Activated naive CD8-positive, alpha-beta T cell treated with anti-CD3 and anti-CD28 coated beads for 36 hours (primary cell): ENCODE data around the gene KRT5. TPM values are rescaled to one million over a fixed set of nuclear protein-coding genes. Genes with fewer than 3 reads are reported as not detected.
"Not testable (repeated sequence)": the region's sequence is repeated elsewhere in the genome, so short reads cannot be mapped to it uniquely, and the experiment has no call there.

Experiments
- DNase-seq: peaks from one replicate; pipeline ENCODE4 v3.0.0; 2021
- H3K27ac Mint-ChIP-seq: one replicate; pipeline ENCODE4 v1.8.0; 2022; ENCODE audit warnings: mild to moderate bottlenecking, moderate library complexity, mixed read lengths
- H3K27me3 Mint-ChIP-seq: one replicate; pipeline ENCODE4 v1.8.0; 2022; ENCODE audit warnings: mild to moderate bottlenecking, mixed read lengths
- H3K36me3 Mint-ChIP-seq: one replicate; pipeline ENCODE4 v1.8.0; 2021; ENCODE audit warnings: mild to moderate bottlenecking, mixed read lengths
- H3K4me1 Mint-ChIP-seq: one replicate; pipeline ENCODE4 v1.8.0; 2021; ENCODE audit warnings: mixed read lengths
- H3K4me3 Mint-ChIP-seq: one replicate; pipeline ENCODE4 v1.8.0; 2022; ENCODE audit warnings: mild to moderate bottlenecking, moderate library complexity, mixed read lengths
- H3K9me3 Mint-ChIP-seq: one replicate; pipeline ENCODE4 v1.8.0; 2022; ENCODE audit warnings: mixed read lengths
- total RNA-seq, 2 experiments: library from RNA; stranded (reverse); gene quantifications; one replicate each; pipeline ENCODE4 v1.2.3, GENCODE V29; 2021

Gene KRT5
- total RNA-seq, 2 experiments from 2014 or later: not detected

- no peak overlapping the region for H3K27ac Mint-ChIP-seq
- no peaks in the 10 kb centered on the region for H3K9me3 Mint-ChIP-seq
- peaks cover 3% of the 10 kb centered on the region for H3K27me3 Mint-ChIP-seq
- H3K36me3 Mint-ChIP-seq: no peaks in the 10 kb centered on the region
- H3K4me3 Mint-ChIP-seq: no peak overlapping the region
- no peaks in the 10 kb centered on the region for H3K4me1 Mint-ChIP-seq
- no peak for DNase-seq
Measured at GRCh38 chr12:52497975-52498374, 22.2 kb downstream of the KRT5 start.

DNA sequence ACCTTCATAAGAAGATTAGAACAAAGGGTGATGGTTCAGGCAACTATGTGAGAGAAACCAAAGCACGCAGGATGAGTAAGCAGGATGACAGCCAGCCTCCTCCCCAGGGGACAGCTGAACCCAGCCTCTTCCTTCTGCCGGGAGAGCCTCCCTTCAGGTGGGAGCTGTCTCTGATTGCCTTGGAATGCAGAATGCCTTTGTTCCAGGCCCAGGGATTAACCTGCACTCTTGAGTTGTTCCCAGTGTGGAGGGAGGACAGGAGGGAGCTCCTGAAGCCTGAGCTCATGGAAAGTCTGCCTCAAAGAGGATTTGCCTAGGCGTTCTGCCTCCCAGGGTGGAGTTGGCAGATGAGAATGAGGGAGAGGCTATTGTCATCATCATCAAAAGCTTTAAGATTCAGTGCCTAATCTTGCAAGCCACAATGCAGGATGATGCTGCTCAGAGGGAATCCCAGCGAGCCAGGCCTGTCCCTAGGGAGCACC lies 23.6 kb downstream of the KRT5 start:
- Mint-ChIP-seq H3K4me1 (no peaks in the 10 kb centered on the region), H3K9me3 (no peaks in the 10 kb centered on the region), H3K27me3 (peaks cover 3% of the 10 kb centered on the region), H3K36me3 (no peaks in the 10 kb centered on the region), H3K27ac (no peak overlapping the region), H3K4me3 (no peak overlapping the region)
- DNase-seq: no peak

DNA sequence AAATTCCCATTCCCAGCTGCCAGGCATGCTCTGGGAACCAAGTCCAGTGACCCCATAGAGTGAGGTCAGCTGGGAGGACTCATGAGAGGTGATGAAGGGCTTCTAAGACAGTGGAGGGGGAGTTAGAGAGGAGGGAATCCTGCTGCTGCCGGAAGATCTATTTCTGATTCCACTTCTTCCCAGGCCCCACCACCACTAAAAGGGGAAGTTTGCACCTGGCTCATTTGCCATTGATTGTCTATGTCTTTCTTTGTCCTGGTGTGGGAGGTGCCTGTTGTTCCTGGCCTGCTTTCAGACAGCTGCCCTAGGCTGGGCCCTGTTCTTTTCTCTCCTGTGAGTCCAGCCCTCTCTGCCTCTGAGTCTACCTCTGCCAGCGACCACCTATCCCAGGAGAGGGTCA lies 24.1 kb downstream of the KRT5 start:
- Mint-ChIP-seq H3K4me3 (no peak overlapping the region), H3K27ac (no peak overlapping the region), H3K27me3 (peaks cover 6% of the 10 kb centered on the region), H3K4me1 (no peaks in the 10 kb centered on the region), H3K36me3 (no peaks in the 10 kb centered on the region), H3K9me3 (no peaks in the 10 kb centered on the region)
- DNase-seq: no peak

DNA sequence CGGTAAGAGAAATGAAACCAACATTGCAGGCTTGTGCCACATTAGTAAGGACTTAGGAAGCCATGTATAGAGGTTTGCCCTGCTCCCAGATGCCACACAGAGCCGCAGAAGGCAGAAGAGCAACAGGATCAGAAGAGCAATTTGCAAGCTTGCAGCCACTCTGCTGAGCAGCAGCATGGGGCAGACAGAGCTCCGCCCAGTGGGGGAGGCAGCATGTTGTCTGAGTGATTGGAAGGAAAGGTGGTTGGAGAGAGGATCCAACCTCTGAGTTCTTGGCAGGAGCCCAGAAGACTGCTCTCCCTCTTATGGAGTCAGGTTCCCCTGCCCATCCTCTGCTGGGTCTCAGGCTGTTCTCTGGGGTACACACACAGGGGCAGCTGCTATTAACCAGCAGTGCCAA lies 24.8 kb downstream of the KRT5 start:
- Mint-ChIP-seq H3K36me3 (no peaks in the 10 kb centered on the region), H3K27ac (no peak overlapping the region)

DNA sequence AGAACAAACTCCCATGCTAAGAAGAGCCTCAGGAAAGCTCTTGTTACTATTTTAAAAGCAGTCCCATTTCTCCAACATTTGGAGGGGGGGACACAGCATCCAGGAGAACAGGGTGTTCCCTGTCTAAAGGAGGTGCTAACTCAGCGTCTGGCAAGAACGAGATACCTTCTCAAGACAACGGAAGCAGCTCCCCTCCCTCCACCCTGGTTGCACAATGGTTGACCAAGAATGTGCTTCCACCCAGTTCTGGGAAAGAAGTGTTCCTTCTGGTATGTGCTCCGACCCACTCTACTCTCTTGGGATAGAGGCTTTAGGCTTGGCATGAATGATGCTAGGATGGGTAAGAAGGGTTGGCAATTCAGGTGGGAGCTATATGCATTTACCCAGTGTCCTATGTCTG lies 25.7 kb downstream of the KRT5 start:
- Mint-ChIP-seq H3K4me1 (no peaks in the 10 kb centered on the region), H3K27ac (no peak overlapping the region), H3K36me3 (no peaks in the 10 kb centered on the region), H3K27me3 (peaks cover 3% of the 10 kb centered on the region), H3K9me3 (no peaks in the 10 kb centered on the region), H3K4me3 (no peak overlapping the region)
- DNase-seq: no peak

More for the DNA sequence above, 24.8 kb downstream of the KRT5 start:
- no peaks in the 10 kb centered on the region for H3K4me1 Mint-ChIP-seq
- DNase-seq: no peak
- H3K4me3 Mint-ChIP-seq: no peak overlapping the region
- H3K27me3 Mint-ChIP-seq: peaks cover 6% of the 10 kb centered on the region
- no peaks in the 10 kb centered on the region for H3K9me3 Mint-ChIP-seq

GRCh38 chr12:52494100-52494499 lies 26.1 kb downstream of the KRT5 start:
- no peak overlapping the region for H3K27ac Mint-ChIP-seq
- no peaks in the 10 kb centered on the region for H3K4me1 Mint-ChIP-seq
- no peak for DNase-seq
- no peaks in the 10 kb centered on the region for H3K36me3 Mint-ChIP-seq
- peaks cover 3% of the 10 kb centered on the region for H3K27me3 Mint-ChIP-seq
- no peak overlapping the region for H3K4me3 Mint-ChIP-seq
- H3K9me3 Mint-ChIP-seq: no peaks in the 10 kb centered on the region

DNA sequence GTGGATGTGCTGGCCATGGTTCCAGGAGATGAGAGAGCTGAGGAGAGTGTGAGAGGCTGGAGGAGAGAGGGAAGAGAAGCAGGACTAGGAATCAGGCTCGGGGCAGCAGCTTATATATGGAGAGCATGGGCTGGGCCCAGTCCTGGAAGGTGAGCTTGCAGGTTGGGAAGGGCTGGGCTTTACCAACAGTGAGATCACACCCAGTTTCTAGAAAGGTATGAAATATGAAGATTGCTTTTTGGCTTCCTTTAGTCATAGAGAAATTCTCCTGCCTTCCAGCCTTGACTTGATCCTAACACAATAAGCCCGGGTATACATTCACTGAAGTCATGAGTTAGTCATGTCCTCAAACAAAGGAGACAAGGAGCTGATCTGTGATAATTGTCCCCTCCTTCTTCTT lies 27.0 kb downstream of the KRT5 start, which contains the start of gene KRT6A:
KRT6A (minus strand) TSS at position 86 of the 400 bp plus-strand sequence; CDS start at position 17, 69 bp downstream.
- H3K4me1 Mint-ChIP-seq: no peaks in the 10 kb centered on the region
- no peak within 1 kb of the TSS for H3K4me3 Mint-ChIP-seq
- no peaks in the 10 kb centered on the region for H3K9me3 Mint-ChIP-seq
- DNase-seq: no peak
- peaks cover 3% of the 10 kb centered on the region for H3K27me3 Mint-ChIP-seq
- H3K27ac Mint-ChIP-seq: no peak within 1 kb of the TSS
- H3K36me3 Mint-ChIP-seq: no peaks in the 10 kb centered on the region

DNA sequence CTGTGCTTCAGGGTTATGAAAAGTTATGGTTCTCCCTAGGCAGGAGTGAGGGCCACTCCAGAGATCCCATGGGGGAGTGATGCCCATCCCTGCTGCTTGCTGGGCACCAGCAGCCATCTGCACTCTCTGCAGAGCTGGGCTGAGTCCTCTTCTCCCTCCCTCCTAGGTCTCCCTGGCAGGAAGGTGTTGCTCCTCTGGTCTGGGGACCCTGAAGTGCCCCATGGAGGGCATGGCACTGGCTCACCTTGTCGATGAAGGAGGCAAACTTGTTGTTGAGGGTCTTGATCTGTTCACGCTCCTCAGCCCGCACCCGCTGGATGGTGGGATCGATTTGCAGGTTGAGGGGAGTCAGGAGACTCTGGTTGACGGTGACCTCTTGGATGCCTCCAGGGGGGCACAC lies 27.8 kb downstream of the KRT5 start:
- H3K36me3 Mint-ChIP-seq, DNase-seq, H3K4me1 Mint-ChIP-seq, H3K27me3 Mint-ChIP-seq, H3K9me3 Mint-ChIP-seq, H3K4me3 Mint-ChIP-seq, H3K27ac Mint-ChIP-seq: not testable (repeated sequence)

DNA sequence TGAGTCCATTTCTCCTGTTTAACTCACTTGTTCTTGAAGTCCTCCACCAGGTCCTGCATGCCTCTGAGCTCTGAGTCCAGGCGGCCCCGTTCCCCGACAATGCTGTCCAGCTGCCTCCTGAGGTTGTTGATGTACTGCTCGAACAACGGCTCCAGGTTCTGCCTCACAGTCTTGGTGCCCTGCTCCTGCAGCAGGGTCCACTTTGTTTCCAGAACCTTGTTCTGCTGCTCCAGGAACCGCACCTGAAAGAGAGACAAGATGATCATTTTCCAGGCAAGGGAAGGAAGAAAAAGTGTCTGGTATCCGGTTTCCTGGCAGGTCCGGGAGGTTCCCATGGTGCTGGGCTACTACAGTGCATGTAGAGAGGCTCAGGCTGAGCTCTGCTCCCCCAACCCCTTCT lies 28.7 kb downstream of the KRT5 start:
- DNase-seq, H3K4me1 Mint-ChIP-seq, H3K36me3 Mint-ChIP-seq, H3K27ac Mint-ChIP-seq, H3K27me3 Mint-ChIP-seq, H3K4me3 Mint-ChIP-seq, H3K9me3 Mint-ChIP-seq: not testable (repeated sequence)

DNA sequence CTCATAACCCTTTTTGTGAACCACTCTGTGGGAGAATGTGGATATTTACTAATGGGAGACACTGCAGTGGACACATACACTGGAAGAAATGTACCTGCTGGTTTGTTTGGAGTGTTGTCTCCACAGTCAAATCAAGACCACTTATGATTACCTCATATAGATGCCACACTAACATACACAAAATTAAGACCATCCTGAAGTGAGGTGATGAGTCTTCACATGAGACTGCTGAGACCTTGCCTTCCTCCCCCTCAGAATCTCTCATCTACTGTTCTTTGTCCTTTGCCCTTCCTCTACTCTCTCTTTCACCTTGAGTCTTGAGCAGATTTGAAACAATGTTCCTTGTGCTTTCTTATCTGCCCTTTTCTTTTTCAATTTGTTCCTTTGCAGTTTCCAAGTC lies 31.5 kb downstream of the KRT5 start:
- H3K36me3 Mint-ChIP-seq: peaks cover 3% of the 10 kb centered on the region
- peaks cover 12% of the 10 kb centered on the region for H3K9me3 Mint-ChIP-seq
- peaks cover 27% of the 10 kb centered on the region for H3K27me3 Mint-ChIP-seq
- H3K27ac Mint-ChIP-seq: no peak overlapping the region
- no peak overlapping the region for H3K4me3 Mint-ChIP-seq
- no peak for DNase-seq
- no peaks in the 10 kb centered on the region for H3K4me1 Mint-ChIP-seq

DNA sequence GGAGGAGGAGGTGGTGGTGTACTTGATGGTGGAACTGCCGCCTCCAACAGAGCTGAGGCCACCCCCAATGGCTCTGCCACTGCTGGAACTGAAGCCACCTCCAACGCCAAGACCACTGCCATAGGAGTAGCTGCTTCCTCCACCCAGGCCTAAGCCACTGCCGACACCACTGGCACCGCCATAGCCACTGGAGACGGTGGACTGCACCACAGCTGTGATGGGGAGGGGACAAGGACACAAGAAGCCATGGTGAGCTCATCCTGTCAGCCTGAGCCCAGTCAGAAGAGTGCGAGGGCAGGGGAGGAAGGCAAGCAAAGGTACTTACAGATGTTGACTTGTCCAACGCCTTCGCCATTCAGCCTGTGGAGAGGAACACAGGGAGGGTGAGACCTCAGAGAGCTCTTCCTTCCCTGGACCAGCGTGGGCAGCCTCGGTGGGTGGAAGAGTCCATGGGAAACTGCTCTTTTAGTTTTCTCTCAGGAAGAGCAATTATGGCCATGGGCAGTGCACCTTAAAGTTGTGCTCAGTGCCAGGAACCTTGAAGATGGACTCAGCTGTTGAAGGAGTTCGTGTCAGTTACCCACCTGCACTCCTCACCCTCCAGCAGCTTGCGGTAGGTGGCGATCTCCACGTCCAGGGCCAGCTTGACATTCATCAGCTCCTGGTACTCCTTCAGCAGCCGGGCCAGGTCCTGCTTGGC lies 32.3 kb downstream of the KRT5 start:
- not testable (repeated sequence) for H3K27ac Mint-ChIP-seq, DNase-seq, H3K36me3 Mint-ChIP-seq, H3K4me1 Mint-ChIP-seq, H3K4me3 Mint-ChIP-seq
- Mint-ChIP-seq H3K27me3 (peaks cover 35% of the 10 kb centered on the region), H3K9me3 (peaks cover 12% of the 10 kb centered on the region)

GRCh38 chr12:52487211-52487610 lies 33.0 kb downstream of the KRT5 start:
- H3K36me3 Mint-ChIP-seq: peaks cover 3% of the 10 kb centered on the region
- no peak for DNase-seq
- H3K27ac Mint-ChIP-seq: no peak overlapping the region
- H3K4me1 Mint-ChIP-seq: no peaks in the 10 kb centered on the region
- H3K9me3 Mint-ChIP-seq: peaks cover 12% of the 10 kb centered on the region
- no peak overlapping the region for H3K4me3 Mint-ChIP-seq
- peaks cover 39% of the 10 kb centered on the region for H3K27me3 Mint-ChIP-seq

- no peak overlapping the region for H3K4me3 Mint-ChIP-seq
- H3K36me3 Mint-ChIP-seq: peaks cover 3% of the 10 kb centered on the region
- H3K9me3 Mint-ChIP-seq: peaks cover 12% of the 10 kb centered on the region
- H3K27ac Mint-ChIP-seq: no peak overlapping the region
- no peaks in the 10 kb centered on the region for H3K4me1 Mint-ChIP-seq
- H3K27me3 Mint-ChIP-seq: peaks cover 41% of the 10 kb centered on the region
- no peak for DNase-seq
Measured at GRCh38 chr12:52486166-52487105, 33.8 kb downstream of the KRT5 start.

GRCh38 chr12:52480073-52480472 lies 40.1 kb downstream of the KRT5 start:
- H3K4me3 Mint-ChIP-seq: no peak overlapping the region
- peaks cover 9% of the 10 kb centered on the region for H3K9me3 Mint-ChIP-seq
- H3K27me3 Mint-ChIP-seq: peaks cover 28% of the 10 kb centered on the region

DNA sequence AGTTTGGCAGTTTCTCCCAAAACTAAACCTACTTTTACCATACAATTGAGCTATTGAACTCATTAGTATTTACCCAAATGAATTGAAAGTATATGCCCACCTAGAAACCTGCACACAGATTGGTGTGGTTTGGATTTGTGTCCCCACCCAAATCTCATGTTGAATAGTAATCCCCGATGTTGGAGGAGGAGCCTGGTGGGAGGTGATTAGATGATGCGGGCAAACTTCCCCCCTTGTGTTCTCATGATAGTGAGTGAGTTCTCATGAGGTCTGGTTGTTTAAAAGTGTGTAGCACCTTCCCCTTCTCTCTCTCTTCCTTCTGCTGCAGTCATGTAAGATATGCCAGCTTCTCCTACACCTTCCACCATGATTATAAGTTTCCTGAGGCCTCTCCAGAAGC lies 42.5 kb downstream of the KRT5 start:
- Mint-ChIP-seq H3K9me3 (peaks cover 1% of the 10 kb centered on the region), H3K4me3 (no peak overlapping the region), H3K27ac (no peak overlapping the region), H3K36me3 (no peaks in the 10 kb centered on the region), H3K27me3 (peaks cover 5% of the 10 kb centered on the region), H3K4me1 (no peaks in the 10 kb centered on the region)
- no peak for DNase-seq

More at GRCh38 chr12:52480073-52480472, 40.1 kb downstream of the KRT5 start:
- no peak overlapping the region for H3K27ac Mint-ChIP-seq
- DNase-seq: no peak
- H3K4me1 Mint-ChIP-seq: no peaks in the 10 kb centered on the region
- peaks cover 3% of the 10 kb centered on the region for H3K36me3 Mint-ChIP-seq
